WTC11 (cell line): ENCODE measurements around the gene B4GALT6. TPM values are rescaled to one million over a fixed set of nuclear protein-coding genes. Genes with fewer than 3 reads are reported as not detected.

Experiments used
- ATAC-seq: fragments of 200-7000 bp; cut with Tn5 transposase; 2 replicates; pipeline ENCODE4 v1.10.0; 2021; ENCODE audit warnings: mild to moderate bottlenecking, moderate library complexity
- CTCF ChIA-PET: fragments of 300-600 bp; sonication (Branson Sonifier 250); formaldehyde crosslinking; loops from one replicate; lab custom pipeline; 2021; ENCODE audit warnings: antibody characterized with exemption; lab: Charles Lee
- POLR2A ChIA-PET: fragments of 350-600 bp; sonication (Branson Sonifier 250); formaldehyde crosslinking; loops from one replicate; lab custom pipeline; 2021; ENCODE audit warnings: antibody characterized with exemption; lab: Charles Lee
- DNase-seq: peaks from one replicate; pipeline ENCODE4 v3.0.0; 2021; ENCODE audit warnings: low spot score
- H3K27ac Mint-ChIP-seq: 2 replicates; pipeline ENCODE4 v1.8.0; 2021; ENCODE audit warnings: mixed read lengths
- H3K27me3 Mint-ChIP-seq: 2 replicates; pipeline ENCODE4 v1.8.0; 2021; ENCODE audit warnings: low read depth, mild to moderate bottlenecking, moderate library complexity, mixed read lengths
- H3K36me3 Mint-ChIP-seq: 2 replicates; pipeline ENCODE4 v1.8.0; 2021; ENCODE audit warnings: mixed read lengths
- H3K4me1 Mint-ChIP-seq: 2 replicates; pipeline ENCODE4 v1.8.0; 2022; ENCODE audit warnings: mixed read lengths
- H3K4me3 Mint-ChIP-seq: 2 replicates; pipeline ENCODE4 v1.8.0; 2021; ENCODE audit warnings: mild to moderate bottlenecking, moderate library complexity, mixed read lengths
- H3K9me3 Mint-ChIP-seq: 2 replicates; pipeline ENCODE4 v1.8.0; 2021; ENCODE audit warnings: mixed read lengths
- ATF2 ChIP-seq: sonication (generic); formaldehyde crosslinking; IDR thresholded peaks from 2 replicates; pipeline ENCODE4 v1.8.1; 2022; ENCODE audit warnings: low read depth, missing genetic modification reagents, borderline replicate concordance
- ATF6 ChIP-seq: sonication (generic); formaldehyde crosslinking; IDR thresholded peaks from 2 replicates; pipeline ENCODE4 v1.8.1; 2023; ENCODE audit warnings: mild to moderate bottlenecking, missing genetic modification reagents
- CDX4 ChIP-seq: fragments of 250-450 bp; sonication (Bioruptor Pico); IDR thresholded peaks from 2 replicates; pipeline ENCODE4 v1.9.0; 2021; ENCODE audit warnings: moderate library complexity, mild to moderate bottlenecking, inconsistent platforms, borderline replicate concordance
- CREM ChIP-seq: sonication (generic); formaldehyde crosslinking; IDR thresholded peaks from 2 replicates; pipeline ENCODE4 v1.8.1; 2022; ENCODE audit warnings: mild to moderate bottlenecking, missing genetic modification reagents, moderate library complexity
- ETV6 ChIP-seq: sonication (generic); formaldehyde crosslinking; IDR thresholded peaks from 2 replicates; pipeline ENCODE4 v1.8.1; 2022; ENCODE audit warnings: mild to moderate bottlenecking, missing genetic modification reagents
- GRHL2 ChIP-seq: fragments of 250-450 bp; sonication (Bioruptor Pico); IDR thresholded peaks from 2 replicates; pipeline ENCODE4 v1.8.0; 2022; ENCODE audit warnings: mild to moderate bottlenecking, moderate library complexity; ENCODE audit not compliant: insufficient replicate concordance, severe bottlenecking
- GTF2I ChIP-seq: fragments of 250-450 bp; sonication (Bioruptor Pico); conservative IDR thresholded peaks from 2 replicates; pipeline ENCODE4 v1.4.0; 2021; ENCODE audit warnings: mild to moderate bottlenecking
- IRF2 ChIP-seq: sonication (generic); formaldehyde crosslinking; IDR thresholded peaks from 2 replicates; pipeline ENCODE4 v1.8.0; 2022; ENCODE audit warnings: low read depth, missing genetic modification reagents, borderline replicate concordance
- JUN ChIP-seq: sonication (generic); formaldehyde crosslinking; IDR thresholded peaks from 2 replicates; pipeline ENCODE4 v1.8.0; 2023; ENCODE audit warnings: mild to moderate bottlenecking, missing genetic modification reagents
- NR2C2 ChIP-seq: sonication (generic); formaldehyde crosslinking; IDR thresholded peaks from 2 replicates; pipeline ENCODE4 v1.8.0; 2022; ENCODE audit warnings: mild to moderate bottlenecking, missing genetic modification reagents
- RELA ChIP-seq: sonication (generic); formaldehyde crosslinking; IDR thresholded peaks from 2 replicates; pipeline ENCODE4 v1.8.1; 2022; ENCODE audit warnings: missing genetic modification reagents, mild to moderate bottlenecking, borderline replicate concordance
- TP53 ChIP-seq: sonication (generic); formaldehyde crosslinking; IDR thresholded peaks from 2 replicates; pipeline ENCODE4 v1.8.1; 2023; ENCODE audit warnings: mild to moderate bottlenecking, missing genetic modification reagents
- ZNF281 ChIP-seq: sonication (generic); formaldehyde crosslinking; IDR thresholded peaks from 2 replicates; pipeline ENCODE4 v1.8.0; 2023; ENCODE audit warnings: mild to moderate bottlenecking, missing genetic modification reagents
- ZNF425 ChIP-seq: fragments of 250-450 bp; sonication (Bioruptor Pico); conservative IDR thresholded peaks from 2 replicates; pipeline ENCODE4 v1.9.0; 2021; ENCODE audit warnings: mild to moderate bottlenecking
- total RNA-seq: library from RNA; stranded (reverse); gene quantifications from 3 replicates; pipeline ENCODE4 v1.2.3, GENCODE V29; 2021
- TF ChIP-seq, protein P1 (sequence below): sonication (generic); formaldehyde crosslinking; IDR thresholded peaks from 2 replicates; pipeline ENCODE4 v1.8.0; 2022; ENCODE audit warnings: missing genetic modification reagents
- TF ChIP-seq, protein P2 (sequence below): fragments of 250-450 bp; sonication (Bioruptor Pico); IDR thresholded peaks from 2 replicates; pipeline ENCODE4 v1.9.0; 2021; ENCODE audit warnings: mild to moderate bottlenecking, borderline replicate concordance

The B4GALT6 gene
- total RNA-seq, 1 experiment from 2014 or later: 50.6 TPM

DNA sequence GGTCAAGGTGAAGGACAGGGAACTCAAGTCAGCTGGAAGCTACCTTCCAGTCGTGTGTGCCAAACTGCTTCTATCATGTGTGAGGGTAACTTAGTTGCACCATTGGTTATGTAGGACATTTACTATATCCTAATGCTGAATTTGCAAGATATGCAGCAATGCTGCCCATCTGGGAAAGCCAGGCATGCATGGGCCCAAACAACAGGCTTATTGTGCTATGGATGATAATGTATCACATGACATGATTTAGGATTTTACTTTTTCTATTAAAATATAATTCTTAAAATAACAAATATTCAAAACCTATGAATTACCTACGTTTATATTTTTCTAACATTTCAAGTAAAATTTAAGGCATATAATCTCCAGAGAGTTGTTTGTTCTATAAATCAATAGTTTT lies 35.9 kb downstream of the B4GALT6 start:
- no peaks in the 10 kb centered on the region for H3K9me3 Mint-ChIP-seq
- no peaks in the 10 kb centered on the region for H3K27me3 Mint-ChIP-seq
- H3K36me3 Mint-ChIP-seq: peaks cover 23% of the 10 kb centered on the region
- H3K4me3 Mint-ChIP-seq: no peak overlapping the region
- ChIA-PET POLR2A (no interaction called here), CTCF (interaction anchor here (1.5 kb wide), 1 partner anchor 38 kb away, joined by 4 read pairs; no protein-coding TSS in a partner anchor)
- DNase-seq (no peak), ATAC-seq (no peak)
- no peak overlapping the region for H3K27ac Mint-ChIP-seq
- peaks cover 68% of the 10 kb centered on the region for H3K4me1 Mint-ChIP-seq
- no peak for TF ChIP-seq ZNF281 (CRISPR knock-in tag)
- TF ChIP-seq IRF2 (CRISPR knock-in tag): no peak
- no peak for TF ChIP-seq JUN (CRISPR knock-in tag)
- no peak for TF ChIP-seq RELA
- TF ChIP-seq NR2C2 (CRISPR knock-in tag): no peak
- TF ChIP-seq TP53 (CRISPR knock-in tag): no peak
- TF ChIP-seq ATF6: no peak
- no peak for TF ChIP-seq GRHL2 (CRISPR knock-in tag)
- TF ChIP-seq CDX4 (CRISPR knock-in tag): no peak
- no peak for TF ChIP-seq CREM (CRISPR knock-in tag)
- TF ChIP-seq GTF2I (CRISPR knock-in tag): no peak
- no peak for TF ChIP-seq ZNF425 (CRISPR knock-in tag)
- TF ChIP-seq, protein P1, sequence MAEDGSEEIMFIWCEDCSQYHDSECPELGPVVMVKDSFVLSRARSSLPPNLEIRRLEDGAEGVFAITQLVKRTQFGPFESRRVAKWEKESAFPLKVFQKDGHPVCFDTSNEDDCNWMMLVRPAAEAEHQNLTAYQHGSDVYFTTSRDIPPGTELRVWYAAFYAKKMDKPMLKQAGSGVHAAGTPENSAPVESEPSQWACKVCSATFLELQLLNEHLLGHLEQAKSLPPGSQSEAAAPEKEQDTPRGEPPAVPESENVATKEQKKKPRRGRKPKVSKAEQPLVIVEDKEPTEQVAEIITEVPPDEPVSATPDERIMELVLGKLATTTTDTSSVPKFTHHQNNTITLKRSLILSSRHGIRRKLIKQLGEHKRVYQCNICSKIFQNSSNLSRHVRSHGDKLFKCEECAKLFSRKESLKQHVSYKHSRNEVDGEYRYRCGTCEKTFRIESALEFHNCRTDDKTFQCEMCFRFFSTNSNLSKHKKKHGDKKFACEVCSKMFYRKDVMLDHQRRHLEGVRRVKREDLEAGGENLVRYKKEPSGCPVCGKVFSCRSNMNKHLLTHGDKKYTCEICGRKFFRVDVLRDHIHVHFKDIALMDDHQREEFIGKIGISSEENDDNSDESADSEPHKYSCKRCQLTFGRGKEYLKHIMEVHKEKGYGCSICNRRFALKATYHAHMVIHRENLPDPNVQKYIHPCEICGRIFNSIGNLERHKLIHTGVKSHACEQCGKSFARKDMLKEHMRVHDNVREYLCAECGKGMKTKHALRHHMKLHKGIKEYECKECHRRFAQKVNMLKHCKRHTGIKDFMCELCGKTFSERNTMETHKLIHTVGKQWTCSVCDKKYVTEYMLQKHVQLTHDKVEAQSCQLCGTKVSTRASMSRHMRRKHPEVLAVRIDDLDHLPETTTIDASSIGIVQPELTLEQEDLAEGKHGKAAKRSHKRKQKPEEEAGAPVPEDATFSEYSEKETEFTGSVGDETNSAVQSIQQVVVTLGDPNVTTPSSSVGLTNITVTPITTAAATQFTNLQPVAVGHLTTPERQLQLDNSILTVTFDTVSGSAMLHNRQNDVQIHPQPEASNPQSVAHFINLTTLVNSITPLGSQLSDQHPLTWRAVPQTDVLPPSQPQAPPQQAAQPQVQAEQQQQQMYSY: no peak
- TF ChIP-seq ATF2 (CRISPR knock-in tag): no peak
- TF ChIP-seq ETV6: no peak
- TF ChIP-seq, protein P2, sequence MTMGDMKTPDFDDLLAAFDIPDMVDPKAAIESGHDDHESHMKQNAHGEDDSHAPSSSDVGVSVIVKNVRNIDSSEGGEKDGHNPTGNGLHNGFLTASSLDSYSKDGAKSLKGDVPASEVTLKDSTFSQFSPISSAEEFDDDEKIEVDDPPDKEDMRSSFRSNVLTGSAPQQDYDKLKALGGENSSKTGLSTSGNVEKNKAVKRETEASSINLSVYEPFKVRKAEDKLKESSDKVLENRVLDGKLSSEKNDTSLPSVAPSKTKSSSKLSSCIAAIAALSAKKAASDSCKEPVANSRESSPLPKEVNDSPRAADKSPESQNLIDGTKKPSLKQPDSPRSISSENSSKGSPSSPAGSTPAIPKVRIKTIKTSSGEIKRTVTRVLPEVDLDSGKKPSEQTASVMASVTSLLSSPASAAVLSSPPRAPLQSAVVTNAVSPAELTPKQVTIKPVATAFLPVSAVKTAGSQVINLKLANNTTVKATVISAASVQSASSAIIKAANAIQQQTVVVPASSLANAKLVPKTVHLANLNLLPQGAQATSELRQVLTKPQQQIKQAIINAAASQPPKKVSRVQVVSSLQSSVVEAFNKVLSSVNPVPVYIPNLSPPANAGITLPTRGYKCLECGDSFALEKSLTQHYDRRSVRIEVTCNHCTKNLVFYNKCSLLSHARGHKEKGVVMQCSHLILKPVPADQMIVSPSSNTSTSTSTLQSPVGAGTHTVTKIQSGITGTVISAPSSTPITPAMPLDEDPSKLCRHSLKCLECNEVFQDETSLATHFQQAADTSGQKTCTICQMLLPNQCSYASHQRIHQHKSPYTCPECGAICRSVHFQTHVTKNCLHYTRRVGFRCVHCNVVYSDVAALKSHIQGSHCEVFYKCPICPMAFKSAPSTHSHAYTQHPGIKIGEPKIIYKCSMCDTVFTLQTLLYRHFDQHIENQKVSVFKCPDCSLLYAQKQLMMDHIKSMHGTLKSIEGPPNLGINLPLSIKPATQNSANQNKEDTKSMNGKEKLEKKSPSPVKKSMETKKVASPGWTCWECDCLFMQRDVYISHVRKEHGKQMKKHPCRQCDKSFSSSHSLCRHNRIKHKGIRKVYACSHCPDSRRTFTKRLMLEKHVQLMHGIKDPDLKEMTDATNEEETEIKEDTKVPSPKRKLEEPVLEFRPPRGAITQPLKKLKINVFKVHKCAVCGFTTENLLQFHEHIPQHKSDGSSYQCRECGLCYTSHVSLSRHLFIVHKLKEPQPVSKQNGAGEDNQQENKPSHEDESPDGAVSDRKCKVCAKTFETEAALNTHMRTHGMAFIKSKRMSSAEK (CRISPR knock-in tag): no peak
